Heart left ventricle (tissue), 16 donors: Measurements from ENCODE around the gene TRIOBP. TPM values are rescaled to one million over a fixed set of nuclear protein-coding genes. Genes with fewer than 3 reads are reported as not detected.
A peak's percentile ranks its signal among the peaks of the same experiment; 100 is the strongest.

ENCODE experiments used
- ATAC-seq, 4 donors: fragments of 200-7000 bp; cut with Tn5 transposase; one replicate each; pipeline ENCODE4 v1.9.1; 2020 to 2022; ENCODE audit warnings: moderate library complexity in 4 of 4, mild to moderate bottlenecking in 3 of 4, moderate number of reproducible peaks in 1 of 4
- DNase-seq, 5 donors: peaks; one replicate each; pipeline ENCODE4 v3.0.0-alpha.2; 2020
- H3K27ac ChIP-seq, 12 donors: fragments of 200-600 bp; sonication (generic) in 4 of 12; one replicate each; pipeline versions ENCODE4 v1.5.0 to v1.8.0; 2016 to 2022; ENCODE audit warnings: mild to moderate bottlenecking in 2 of 12
- H3K27me3 ChIP-seq, 9 donors: fragments of 200-600 bp; sonication (generic) in 2 of 9; one replicate each; pipeline versions ENCODE4 v1.5.1 to v1.8.0; 2016 to 2022; ENCODE audit warnings: mild to moderate bottlenecking in 3 of 9
- H3K36me3 ChIP-seq, 9 donors: fragments of 200-600 bp; sonication (generic) in 2 of 9; one replicate each; pipeline versions ENCODE4 v1.5.0 to v1.8.0; 2018 to 2022; ENCODE audit warnings: mild to moderate bottlenecking in 2 of 9
- H3K4me1 ChIP-seq, 12 donors: fragments of 200-600 bp; sonication (generic) in 4 of 12; one replicate each; pipeline versions ENCODE4 v1.5.0 to v1.8.0; 2016 to 2022; ENCODE audit warnings: mild to moderate bottlenecking in 3 of 12
- H3K4me3 ChIP-seq, 12 donors: fragments of 200-600 bp; sonication (generic) in 4 of 12; one replicate each; pipeline versions ENCODE4 v1.5.0 to v1.8.0; 2017 to 2022; ENCODE audit warnings: mild to moderate bottlenecking in 9 of 12, moderate library complexity in 4 of 12
- H3K9me3 ChIP-seq, 12 donors: fragments of 200-600 bp; sonication (generic) in 4 of 12; one replicate each; pipeline versions ENCODE4 v1.5.0 to v1.8.0; 2016 to 2022; ENCODE audit warnings: mild to moderate bottlenecking in 1 of 12
- POLR2A ChIP-seq, 2 donors: fragments of 450-650 bp; IDR thresholded peaks; one replicate each; pipeline ENCODE4 v1.6.1; 2017; ENCODE audit warnings: antibody characterized with exemption in 2 of 2, mild to moderate bottlenecking in 2 of 2, moderate library complexity in 2 of 2
- WGBS, 4 donors: extraction: QIAGEN DNeasy Blood & Tissue Kit in 2 of 4; methylation state at CpG; one replicate each; pipeline versions ENCODE4 v1.1.5 to v1.1.7; 2013 to 2018; 5-methylcytosine and 5-hydroxymethylcytosine counted together
- intact Hi-C, 10 donors: fragments of 100-400 bp; cut with DNase I; formaldehyde crosslinking; loops; one replicate each; pipeline versions ENCODE4 v1.11.1 to v1.14.2; 2022
- polyA plus RNA-seq, 2 donors: library from polyadenylated mRNA; stranded (reverse); fragments of 200-250 nt; gene quantifications; one replicate each; pipeline ENCODE4 v1.2.3, GENCODE V29; 2013
- total RNA-seq, 9 donors: library from RNA; depleted of rRNA in 2 of 9; stranded (reverse); fragments of >200 nt in 2 of 9; fragmentation: NEBNext Ultra II Directional in 3 of 9; extraction: Animal tissue kit (Norgen Biotek cat#: 25700) in 3 of 9; gene quantifications; one replicate each; pipeline versions ENCODE4 v1.1.0 to v1.2.4, GENCODE V29; 2016 to 2023
- TF ChIP-seq, protein P1 (sequence below), 12 donors: fragments of 200-600 bp; sonication (generic) in 4 of 12; IDR thresholded peaks; one replicate each; pipeline versions ENCODE4 v1.5.0 to v1.8.0; 2018 to 2022; ENCODE audit warnings: antibody characterized with exemption in 12 of 12, mild to moderate bottlenecking in 5 of 12
- donor health status: ischemic (EF 13 %, LVEDD 7.1; RV severe dilation, severe dysfunction).
- donor health status: healthy with polysubstance abuse.
- donor health status: DM: no; HTN: yes; CAD: no.
- donor health status: DM: no; HTN: no; CAD: no.
- donor health status: ischemic (EF 25% LVEDD 6.9; RV normal size, moderate dysfunction).
- donor health status: ischemic (EF 25% LVEDD 5.7; RV mildly dilated, moderate dysfunction).
- donor health status: healthy.
- donor health status: DM: yes; HTN: yes; CAD: no.
- donor health status: ischemic (EF 35%, LVEDD 5.7; RV mildly dilated, moderate dysfunction).
- donor health status: nonischemic (EF 11% LVEDD 7.7; RV severe dilation, severe dysfunction).
- donor health status: DM: yes; HTN: yes; CAD: no.
- donor health status: PGD.
- donor health status: ischemic (EF 29% LVEDD 5.4; RV normal size, mild dysfunction).
- donor health status: nonischemic (EF 23%, LVEDD 6.1; RV moderate dilation, normal function).

Gene TRIOBP
- total and polyA plus RNA-seq, 11 donors, result 54.9 to 147 (median 94.7) TPM

DNA sequence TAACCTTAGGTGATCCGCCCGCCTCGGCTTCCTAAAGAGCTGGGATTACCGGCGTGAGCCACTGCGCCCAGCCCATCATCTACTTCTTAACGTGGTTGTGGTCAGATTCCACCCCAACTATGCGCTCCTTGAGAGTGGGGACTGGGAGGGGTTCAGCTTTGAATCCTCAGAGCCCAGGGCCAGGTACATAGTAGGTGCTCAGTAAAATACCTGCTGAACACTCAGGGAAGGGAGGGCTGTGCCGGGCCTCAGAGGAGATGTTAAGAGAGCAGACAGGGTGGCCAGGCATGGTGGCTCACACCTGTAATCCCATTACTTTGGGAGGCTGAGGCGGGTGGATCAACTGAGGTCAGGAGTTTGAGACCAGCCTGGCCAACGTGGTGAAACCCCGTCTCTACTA is 22.6 kb upstream of the TRIOBP start:
- WGBS, 4 donors, result 88 to 89% (median 89%) methylated on average over 12 of the region's 12 CpGs
- H3K27me3 ChIP-seq, result no peaks in the 10 kb centered on the region
- peaks cover 3 to 60% (median 30%) of the 10 kb centered on the region in 12 donors for H3K4me1 ChIP-seq
- DNase-seq (no peak), ATAC-seq (no peak)
- peak overlapping the region; percentile 74 to 99 (median 96) for H3K27ac ChIP-seq
- intact Hi-C loops, result loop anchor here in 4 of 10 donors (2.0 kb wide), 2 partner anchors 15 to 65 kb away; partner anchors contain the start of genes PDXP (in 4 of the 4) and GGA1 (in 1 of the 4)
- TF ChIP-seq POLR2A (IDR thresholded peaks at IDR 0.05), result no peak
- TF ChIP-seq, protein P1, sequence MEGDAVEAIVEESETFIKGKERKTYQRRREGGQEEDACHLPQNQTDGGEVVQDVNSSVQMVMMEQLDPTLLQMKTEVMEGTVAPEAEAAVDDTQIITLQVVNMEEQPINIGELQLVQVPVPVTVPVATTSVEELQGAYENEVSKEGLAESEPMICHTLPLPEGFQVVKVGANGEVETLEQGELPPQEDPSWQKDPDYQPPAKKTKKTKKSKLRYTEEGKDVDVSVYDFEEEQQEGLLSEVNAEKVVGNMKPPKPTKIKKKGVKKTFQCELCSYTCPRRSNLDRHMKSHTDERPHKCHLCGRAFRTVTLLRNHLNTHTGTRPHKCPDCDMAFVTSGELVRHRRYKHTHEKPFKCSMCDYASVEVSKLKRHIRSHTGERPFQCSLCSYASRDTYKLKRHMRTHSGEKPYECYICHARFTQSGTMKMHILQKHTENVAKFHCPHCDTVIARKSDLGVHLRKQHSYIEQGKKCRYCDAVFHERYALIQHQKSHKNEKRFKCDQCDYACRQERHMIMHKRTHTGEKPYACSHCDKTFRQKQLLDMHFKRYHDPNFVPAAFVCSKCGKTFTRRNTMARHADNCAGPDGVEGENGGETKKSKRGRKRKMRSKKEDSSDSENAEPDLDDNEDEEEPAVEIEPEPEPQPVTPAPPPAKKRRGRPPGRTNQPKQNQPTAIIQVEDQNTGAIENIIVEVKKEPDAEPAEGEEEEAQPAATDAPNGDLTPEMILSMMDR (IDR thresholded peaks at IDR 0.05), result no peak
- H3K4me3 ChIP-seq, result peak overlapping the region in 5 of 12 donors; percentile 66 to 92 (median 72)
- H3K36me3 ChIP-seq, result peaks cover 0 to 20% (median 16%) of the 10 kb centered on the region in 9 donors
- H3K9me3 ChIP-seq, result no peaks in the 10 kb centered on the region

DNA sequence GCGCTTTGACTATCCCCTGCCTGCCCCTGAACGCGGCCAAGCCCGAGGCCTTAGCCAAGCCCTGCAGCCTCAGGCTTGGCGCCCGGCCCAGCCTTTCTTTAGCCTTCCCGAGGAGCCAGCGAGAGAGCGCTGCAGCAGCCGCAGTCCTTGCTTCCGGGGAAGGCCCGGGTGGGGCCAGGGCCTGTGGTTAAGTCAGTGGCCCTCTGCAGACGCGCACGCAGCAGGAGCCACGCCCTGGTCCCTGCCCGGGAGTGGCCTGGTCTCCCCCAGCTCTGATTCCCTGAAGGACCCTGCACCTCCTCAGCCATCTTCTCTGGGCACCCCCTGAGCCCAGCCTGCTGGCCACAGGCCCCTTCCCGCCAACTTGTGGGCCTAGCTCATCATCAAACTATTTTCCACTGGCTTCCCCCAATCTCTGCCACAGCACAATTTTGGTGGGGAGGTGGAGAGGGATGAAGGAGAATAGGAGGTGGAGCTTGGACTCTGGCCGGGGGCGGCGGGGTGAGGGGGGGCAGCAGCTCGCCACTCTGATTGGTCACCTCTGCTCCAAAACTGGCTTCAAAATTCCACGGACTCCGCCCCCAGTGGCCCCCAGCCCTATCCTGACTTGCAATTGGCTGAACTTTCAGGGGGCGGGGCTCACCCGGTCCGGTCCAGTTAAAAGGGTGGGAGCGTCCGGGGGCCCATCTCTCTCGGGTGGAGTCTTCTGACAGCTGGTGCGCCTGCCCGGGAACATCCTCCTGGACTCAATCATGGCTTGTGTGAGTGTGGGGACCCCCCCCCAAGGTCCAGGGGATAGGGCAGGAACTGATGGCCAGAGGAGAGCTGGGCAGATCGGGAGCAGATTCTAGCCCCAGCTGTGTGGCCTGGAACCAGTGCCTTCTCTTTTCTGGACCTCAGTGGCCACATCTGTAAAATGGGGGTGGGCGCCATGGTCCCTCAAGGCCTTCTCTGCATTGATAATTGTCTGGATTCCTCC is 21.6 kb upstream of the TRIOBP start, which contains the start of gene LGALS1:
TSS of gene LGALS1 (plus strand) at position 686 of the 979 bp plus-strand sequence. CDS start at position 753, 67 bp downstream.
- Histone ChIP-seq H3K27ac (peak within 1 kb of the TSS; percentile 74 to 99 (median 96)), H3K4me3 (peak within 1 kb of the TSS; percentile 52 to 92 (median 71)), H3K9me3 (no peaks in the 10 kb centered on the region), H3K27me3 (no peaks in the 10 kb centered on the region), H3K4me1 (peaks cover 3 to 60% (median 30%) of the 10 kb centered on the region in 12 donors), H3K36me3 (peaks cover 0 to 30% (median 25%) of the 10 kb centered on the region in 9 donors)
- peak in 1 of 2 donors; percentile 53 for TF ChIP-seq POLR2A (IDR thresholded peaks at IDR 0.05)
- TF ChIP-seq, protein P1 (IDR thresholded peaks at IDR 0.05), result peak in 5 of 12 donors; percentile 29 to 57 (median 49)
- ATAC-seq (peak; percentile 88 to 92 (median 90)), DNase-seq (peak; percentile 97 to 99 (median 98))
- WGBS, 4 donors, result 1 to 7% (median 3%) methylated on average over 12 to 34 of the region's 34 CpGs
- intact Hi-C loops, result loop anchor here in 6 of 10 donors (1.0 to 5.0 kb wide), 7 partner anchors 13 to 77 kb away; partner anchors contain the start of genes PDXP (in 5 of the 6) and GGA1 (in 1 of the 6)

DNA sequence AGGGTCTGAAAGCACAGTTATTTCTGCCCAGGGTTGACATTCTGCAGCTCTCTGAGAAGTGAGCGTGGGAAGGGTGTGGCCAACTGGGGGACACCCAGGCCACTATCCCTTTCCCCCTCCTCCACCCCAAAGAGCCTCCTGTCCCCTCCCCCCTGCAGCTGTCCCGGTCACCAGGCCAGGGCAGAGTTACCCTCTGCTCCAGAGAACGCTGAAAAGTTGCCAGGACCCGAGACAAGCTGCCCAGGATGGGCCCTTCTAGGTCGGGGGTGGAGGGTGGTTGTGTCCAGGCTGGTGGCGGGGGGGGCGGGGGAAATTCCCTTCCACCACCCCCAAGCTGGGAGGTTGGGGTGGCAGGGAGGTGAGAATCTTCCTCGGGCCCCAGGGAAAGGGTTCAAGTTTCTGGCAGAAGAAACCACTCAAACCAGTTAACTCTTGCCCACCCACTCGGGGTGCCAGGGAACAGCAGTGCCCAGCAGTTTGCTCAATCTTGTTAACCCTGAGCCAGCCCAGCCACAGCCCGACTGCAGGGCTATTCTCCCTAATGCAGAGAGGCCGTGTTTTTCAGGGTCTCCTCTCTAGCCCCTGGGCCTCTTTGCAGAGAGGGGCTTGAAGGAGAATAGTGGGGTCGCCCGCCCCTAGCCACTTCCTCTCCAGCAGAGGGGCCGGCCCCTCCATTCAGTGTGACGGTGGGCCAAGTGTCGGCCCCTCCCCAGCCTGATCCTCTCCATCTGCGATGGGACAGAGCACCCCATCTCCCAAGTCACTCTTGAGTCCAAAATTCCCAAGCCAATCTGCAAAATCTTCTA is 20.7 kb upstream of the TRIOBP start:
- ATAC-seq, result peak; percentile 12 to 33 (median 21)
- 5 to 19% (median 8%) methylated on average over 8 to 17 of the region's 17 CpGs for WGBS, 4 donors
- Histone ChIP-seq H3K36me3 (peaks cover 0 to 34% (median 28%) of the 10 kb centered on the region in 9 donors), H3K9me3 (no peaks in the 10 kb centered on the region), H3K4me1 (peaks cover 3 to 61% (median 32%) of the 10 kb centered on the region in 12 donors), H3K4me3 (peak overlapping the region; percentile 52 to 92 (median 71)), H3K27me3 (no peaks in the 10 kb centered on the region), H3K27ac (peak overlapping the region; percentile 74 to 99 (median 96))
- TF ChIP-seq POLR2A (IDR thresholded peaks at IDR 0.05), result no peak
- TF ChIP-seq, protein P1 (IDR thresholded peaks at IDR 0.05), result no peak
- intact Hi-C loops, result loop anchor here in 6 of 10 donors (1.0 to 5.0 kb wide), 7 partner anchors 14 to 76 kb away; partner anchors contain the start of genes PDXP (in 5 of the 6) and GGA1 (in 1 of the 6)
- peak; percentile 68 to 82 (median 73) for DNase-seq
